Right lobe of liver (tissue), 6 donors: ENCODE measurements around the gene KCNQ5. TPM values are rescaled to one million over a fixed set of nuclear protein-coding genes. Genes with fewer than 3 reads are reported as not detected.

Source experiments
- ATAC-seq, 4 donors: fragments of 200-7000 bp; cut with Tn5 transposase; one replicate each; pipeline ENCODE4 v1.9.1; 2020; ENCODE audit warnings: mild to moderate bottlenecking in 4 of 4, moderate library complexity in 4 of 4
- DNase-seq, 3 donors: peaks; one replicate each; pipeline ENCODE4 v3.0.0-alpha.2; 2020
- H3K27ac ChIP-seq, 3 donors: fragments of 200-600 bp; one replicate each; pipeline ENCODE4 v1.8.0; 2022
- H3K27me3 ChIP-seq, 2 donors: fragments of 200-600 bp; one replicate each; pipeline ENCODE4 v1.8.0; 2022
- H3K36me3 ChIP-seq, 4 donors: fragments of 200-600 bp; sonication (generic) in 1 of 4; one replicate each; pipeline versions ENCODE4 v1.5.1 to v1.8.0; 2017 to 2022; ENCODE audit warnings: control low read depth in 1 of 4
- H3K4me1 ChIP-seq, 4 donors: fragments of 200-600 bp; sonication (generic) in 1 of 4; one replicate each; pipeline versions ENCODE4 v1.5.1 to v1.8.0; 2017 to 2022; ENCODE audit warnings: control low read depth in 1 of 4
- H3K4me3 ChIP-seq, 3 donors: fragments of 200-600 bp; one replicate each; pipeline ENCODE4 v1.8.0; 2022
- H3K9me3 ChIP-seq, 4 donors: fragments of 200-600 bp; sonication (generic) in 1 of 4; one replicate each; pipeline versions ENCODE4 v1.5.1 to v1.8.0; 2017 to 2022; ENCODE audit warnings: control low read depth in 1 of 4
- POLR2A ChIP-seq: fragments of 450-650 bp; IDR thresholded peaks from one replicate; pipeline ENCODE4 v1.6.1; 2017; ENCODE audit warnings: antibody characterized with exemption, mild to moderate bottlenecking
- WGBS: methylation state at CpG from one replicate; pipeline ENCODE4 v1.1.6; 2018; ENCODE audit warnings: low coverage, low lambda C conversion rate; ENCODE audit not compliant: insufficient coverage; ENCODE audit errors: missing lambda C conversion rate; 5-methylcytosine and 5-hydroxymethylcytosine counted together
- intact Hi-C, 2 donors: fragments of 100-400 bp; cut with DNase I; formaldehyde crosslinking; loops; one replicate each; pipeline versions ENCODE4 v1.11.2 to v1.14.1; 2022
- total RNA-seq, 6 experiments: library from RNA; depleted of rRNA in 2 of 6; stranded (reverse); fragments of >200 nt in 2 of 6; fragmentation: NEBNext Ultra II Directional in 3 of 6; extraction: Animal tissue kit (Norgen Biotek cat#: 25700) in 3 of 6; gene quantifications; one replicate each; pipeline versions ENCODE4 v1.1.0 to v1.2.4, GENCODE V29; 2016 to 2023
- TF ChIP-seq, protein P1 (sequence below), 4 donors: fragments of 200-600 bp in 3 of 4; fragments of 450-650 bp in 1 of 4; IDR thresholded peaks; one replicate each; pipeline versions ENCODE4 v1.5.1 to v1.8.0; 2016 to 2022; ENCODE audit warnings: antibody characterized with exemption in 4 of 4, mild to moderate bottlenecking in 2 of 4
- donor health status: DM: no; HTN: yes; CAD: no.
- donor health status: DM: no; HTN: no; CAD: no.
- donor health status: DM: no; HTN: no; CAD: no.
- donor health status: DM: no; HTN: yes; CAD: no.
- donor health status: DM: no; HTN: yes; CAD: no.

KCNQ5 gene
- total RNA-seq, 6 experiments from 2014 or later, result 0.04 to 0.11 TPM; not detected in 4

DNA sequence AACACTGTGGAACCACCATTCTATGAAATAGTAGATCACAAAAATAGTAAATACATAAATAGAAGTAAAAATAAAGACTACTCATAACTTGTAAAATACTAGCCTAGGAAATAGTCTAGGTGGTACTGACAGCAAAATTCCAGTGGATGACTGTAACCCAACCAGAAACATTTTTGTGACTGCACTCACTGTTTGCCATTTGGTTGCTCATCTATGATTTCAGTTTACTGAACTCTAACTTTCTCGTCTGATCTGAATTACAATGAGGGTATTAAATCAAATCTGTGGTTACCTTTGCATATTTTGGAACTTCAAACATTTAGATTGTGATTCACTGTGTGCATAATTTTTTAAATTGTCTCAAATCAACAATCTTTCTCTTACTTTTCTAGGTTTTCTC, 452.3 kb downstream of the KCNQ5 start:
- intact Hi-C loops, result no loop called here
- Histone ChIP-seq H3K27me3 (no peaks in the 10 kb centered on the region), H3K9me3 (no peaks in the 10 kb centered on the region), H3K27ac (no peak overlapping the region), H3K4me3 (no peak overlapping the region), H3K4me1 (no peaks in the 10 kb centered on the region), H3K36me3 (no peaks in the 10 kb centered on the region)
- TF ChIP-seq, protein P1, sequence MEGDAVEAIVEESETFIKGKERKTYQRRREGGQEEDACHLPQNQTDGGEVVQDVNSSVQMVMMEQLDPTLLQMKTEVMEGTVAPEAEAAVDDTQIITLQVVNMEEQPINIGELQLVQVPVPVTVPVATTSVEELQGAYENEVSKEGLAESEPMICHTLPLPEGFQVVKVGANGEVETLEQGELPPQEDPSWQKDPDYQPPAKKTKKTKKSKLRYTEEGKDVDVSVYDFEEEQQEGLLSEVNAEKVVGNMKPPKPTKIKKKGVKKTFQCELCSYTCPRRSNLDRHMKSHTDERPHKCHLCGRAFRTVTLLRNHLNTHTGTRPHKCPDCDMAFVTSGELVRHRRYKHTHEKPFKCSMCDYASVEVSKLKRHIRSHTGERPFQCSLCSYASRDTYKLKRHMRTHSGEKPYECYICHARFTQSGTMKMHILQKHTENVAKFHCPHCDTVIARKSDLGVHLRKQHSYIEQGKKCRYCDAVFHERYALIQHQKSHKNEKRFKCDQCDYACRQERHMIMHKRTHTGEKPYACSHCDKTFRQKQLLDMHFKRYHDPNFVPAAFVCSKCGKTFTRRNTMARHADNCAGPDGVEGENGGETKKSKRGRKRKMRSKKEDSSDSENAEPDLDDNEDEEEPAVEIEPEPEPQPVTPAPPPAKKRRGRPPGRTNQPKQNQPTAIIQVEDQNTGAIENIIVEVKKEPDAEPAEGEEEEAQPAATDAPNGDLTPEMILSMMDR (IDR thresholded peaks at IDR 0.05), result no peak
- TF ChIP-seq POLR2A, result no peak
- ATAC-seq, result no peak
- WGBS, result 31% methylated on average over 1 of the region's 1 CpG
- no peak for DNase-seq

GRCh38 chr6:73076211-73076954, 454.5 kb downstream of the KCNQ5 start:
- Histone ChIP-seq H3K27ac (no peak overlapping the region), H3K4me1 (no peaks in the 10 kb centered on the region), H3K4me3 (no peak overlapping the region), H3K36me3 (no peaks in the 10 kb centered on the region), H3K9me3 (no peaks in the 10 kb centered on the region), H3K27me3 (no peaks in the 10 kb centered on the region)
- ATAC-seq (no peak), DNase-seq (no peak)
- TF ChIP-seq, protein P1 (IDR thresholded peaks at IDR 0.05), result no peak
- no peak for TF ChIP-seq POLR2A
- intact Hi-C loops, result no loop called here

DNA sequence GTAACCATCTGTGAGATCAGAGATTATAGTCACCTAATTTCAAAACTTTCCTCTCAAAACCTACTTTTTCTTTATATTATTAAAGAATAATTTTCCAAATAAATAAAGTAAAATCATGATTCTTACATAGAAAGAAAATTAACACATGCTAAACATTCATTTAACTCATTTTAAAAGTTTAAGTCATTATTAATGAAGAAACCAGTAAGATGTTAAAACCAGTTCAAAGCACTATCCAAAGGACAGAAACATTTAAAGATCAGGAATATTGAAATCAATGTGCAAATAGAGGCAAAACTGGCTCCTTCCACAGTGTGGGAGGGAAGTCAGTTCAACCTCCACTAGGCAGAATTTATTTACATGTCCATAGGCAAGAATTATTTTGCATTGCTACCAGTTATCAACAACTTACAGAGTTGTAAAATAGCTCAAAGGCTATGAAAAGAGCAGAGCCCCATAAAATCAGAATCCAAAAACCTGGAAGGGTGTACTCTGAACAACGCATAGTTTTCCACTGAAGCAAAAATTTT, 456.5 kb downstream of the KCNQ5 start:
- ATAC-seq (no peak), DNase-seq (no peak)
- intact Hi-C loops, result no loop called here
- no peak for TF ChIP-seq POLR2A
- TF ChIP-seq, protein P1 (IDR thresholded peaks at IDR 0.05), result no peak
- Histone ChIP-seq H3K27me3 (no peaks in the 10 kb centered on the region), H3K36me3 (no peaks in the 10 kb centered on the region), H3K27ac (no peak overlapping the region), H3K9me3 (no peaks in the 10 kb centered on the region), H3K4me3 (no peak overlapping the region), H3K4me1 (no peaks in the 10 kb centered on the region)
- 53% methylated on average over 1 of the region's 1 CpG for WGBS

GRCh38 chr6:73078908-73079610, 457.2 kb downstream of the KCNQ5 start:
- WGBS, result 47% methylated on average over 5 of the region's 5 CpGs

More at GRCh38 chr6:73078908-73079610, 457.2 kb downstream of the KCNQ5 start:
- H3K27ac ChIP-seq, result no peak overlapping the region
- no peak for DNase-seq
- TF ChIP-seq POLR2A, result no peak
- TF ChIP-seq, protein P1 (IDR thresholded peaks at IDR 0.05), result no peak
- H3K4me3 ChIP-seq, result no peak overlapping the region
- no peak for ATAC-seq
- no peaks in the 10 kb centered on the region for H3K36me3 ChIP-seq
- no peaks in the 10 kb centered on the region for H3K4me1 ChIP-seq
- H3K9me3 ChIP-seq, result no peaks in the 10 kb centered on the region
- intact Hi-C loops, result no loop called here
- no peaks in the 10 kb centered on the region for H3K27me3 ChIP-seq
